HEK293 (cell line): ENCODE data around the gene MPPED2.

ENCODE experiments used
- CTCF ChIA-PET: fragments of 350-600 bp; formaldehyde crosslinking; extraction: SDS; loops from one replicate; lab custom pipeline; 2021; ENCODE audit warnings: antibody characterized with exemption; lab: Yijun Ruan, JAX
- POLR2A ChIA-PET: fragments of 300-600 bp; formaldehyde crosslinking; extraction: SDS; loops from one replicate; lab custom pipeline; 2020; ENCODE audit warnings: antibody characterized with exemption, inconsistent platforms; lab: Yijun Ruan, JAX
- H3K27ac ChIP-seq: fragments of 200-500 bp; sonication (Bioruptor generic); 2 replicates; pipeline ENCODE4 v1.5.1; 2014; ENCODE audit warnings: low read depth, low read length, control low read depth, inconsistent platforms; ENCODE audit errors: extremely low read depth
- H3K36me3 ChIP-seq, 2 experiments: fragments of 200-500 bp in 1 of 2; sonication (Bioruptor generic) in 1 of 2; 1 replicate in 1 of 2; 2 replicates in 1 of 2; pipeline ENCODE4 v1.5.1; 2014 to 2017; ENCODE audit warnings: inconsistent platforms in 2 of 2, low read length in 2 of 2; ENCODE audit not compliant: control insufficient read depth in 2 of 2, insufficient read depth in 1 of 2
- H3K4me1 ChIP-seq: fragments of 200-500 bp; sonication (Bioruptor generic); 2 replicates; pipeline ENCODE4 v1.5.1; 2014; ENCODE audit warnings: mild to moderate bottlenecking, low read length, inconsistent platforms; ENCODE audit not compliant: control insufficient read depth, insufficient read depth
- H3K4me3 ChIP-seq: 2 replicates; pipeline ENCODE4 v1.5.1; 2011; ENCODE audit warnings: low read depth, mild to moderate bottlenecking, control low read depth, low read length, moderate library complexity
- H3K9me3 ChIP-seq: fragments of 200-500 bp; sonication (Bioruptor generic); 2 replicates; pipeline ENCODE4 v1.5.1; 2014; ENCODE audit warnings: low read depth, low read length, inconsistent platforms; ENCODE audit not compliant: control insufficient read depth, insufficient read depth
- KLF8 ChIP-seq: fragments of 450-650 bp; formaldehyde crosslinking; IDR thresholded peaks from 2 replicates; pipeline ENCODE4 v1.5.1; 2016; ENCODE audit warnings: missing biosample characterization, missing genetic modification characterization
- MYNN ChIP-seq: fragments of 450-650 bp; formaldehyde crosslinking; IDR thresholded peaks from 2 replicates; pipeline ENCODE4 v1.5.1; 2016; ENCODE audit warnings: missing biosample characterization, missing genetic modification characterization, borderline replicate concordance
- SCRT1 ChIP-seq: fragments of 450-650 bp; formaldehyde crosslinking; IDR thresholded peaks from 2 replicates; pipeline ENCODE4 v1.5.1; 2016; ENCODE audit warnings: missing biosample characterization, missing genetic modification characterization, borderline replicate concordance
- SETDB1 ChIP-seq: IDR thresholded peaks from one replicate; pipeline ENCODE4 v1.6.1; 2017; ENCODE audit warnings: mild to moderate bottlenecking, low read length, moderate library complexity, mixed read lengths; ENCODE audit not compliant: insufficient read length
- YY2 ChIP-seq: fragments of 450-650 bp; formaldehyde crosslinking; IDR thresholded peaks from 2 replicates; pipeline ENCODE4 v1.5.1; 2016; ENCODE audit warnings: missing biosample characterization, missing genetic modification characterization
- ZFHX2 ChIP-seq: fragments of 450-650 bp; formaldehyde crosslinking; conservative IDR thresholded peaks from 2 replicates; pipeline ENCODE4 v1.5.1; 2016; ENCODE audit warnings: missing biosample characterization, missing genetic modification characterization
- ZNF114 ChIP-seq: fragments of 450-650 bp; formaldehyde crosslinking; IDR thresholded peaks from 2 replicates; pipeline ENCODE4 v1.5.0; 2017; ENCODE audit warnings: missing biosample characterization, missing genetic modification characterization
- ZNF132 ChIP-seq: fragments of 450-650 bp; formaldehyde crosslinking; IDR thresholded peaks from 2 replicates; pipeline ENCODE4 v1.5.1; 2017; ENCODE audit warnings: missing biosample characterization, missing genetic modification characterization, borderline replicate concordance
- ZNF138 ChIP-seq: fragments of 450-650 bp; formaldehyde crosslinking; IDR thresholded peaks from 2 replicates; pipeline ENCODE4 v1.5.1; 2016; ENCODE audit warnings: missing biosample characterization, missing genetic modification characterization, borderline replicate concordance
- ZNF140 ChIP-seq: fragments of 450-650 bp; formaldehyde crosslinking; IDR thresholded peaks from 2 replicates; pipeline ENCODE4 v1.5.1; 2016; ENCODE audit warnings: missing biosample characterization, missing genetic modification characterization
- ZNF146 ChIP-seq: fragments of 450-650 bp; formaldehyde crosslinking; IDR thresholded peaks from 2 replicates; pipeline ENCODE4 v1.5.1; 2016; ENCODE audit warnings: missing biosample characterization, missing genetic modification characterization
- ZNF155 ChIP-seq: fragments of 450-650 bp; formaldehyde crosslinking; IDR thresholded peaks from 2 replicates; pipeline ENCODE4 v1.5.1; 2016; ENCODE audit warnings: missing biosample characterization, missing genetic modification characterization
- ZNF239 ChIP-seq: fragments of 450-650 bp; formaldehyde crosslinking; IDR thresholded peaks from 2 replicates; pipeline ENCODE4 v1.5.1; 2016; ENCODE audit warnings: missing biosample characterization, missing genetic modification characterization
- ZNF24 ChIP-seq: fragments of 450-650 bp; formaldehyde crosslinking; IDR thresholded peaks from 2 replicates; pipeline ENCODE4 v1.5.1; 2016; ENCODE audit warnings: missing biosample characterization, missing genetic modification characterization
- ZNF302 ChIP-seq: fragments of 450-650 bp; formaldehyde crosslinking; IDR thresholded peaks from 2 replicates; pipeline ENCODE4 v1.5.1; 2016; ENCODE audit warnings: missing biosample characterization, missing genetic modification characterization, low read depth
- ZNF311 ChIP-seq: fragments of 450-650 bp; formaldehyde crosslinking; IDR thresholded peaks from 2 replicates; pipeline ENCODE4 v1.5.1; 2017; ENCODE audit warnings: missing biosample characterization, missing genetic modification characterization, borderline replicate concordance
- ZNF324 ChIP-seq: fragments of 450-650 bp; formaldehyde crosslinking; IDR thresholded peaks from 2 replicates; pipeline ENCODE4 v1.5.1; 2016; ENCODE audit warnings: missing biosample characterization, missing genetic modification characterization
- ZNF426 ChIP-seq: fragments of 450-650 bp; formaldehyde crosslinking; IDR thresholded peaks from 2 replicates; pipeline ENCODE4 v1.5.1; 2017; ENCODE audit warnings: missing biosample characterization, missing genetic modification characterization, mild to moderate bottlenecking, inconsistent platforms, moderate library complexity
- ZNF561 ChIP-seq: fragments of 450-650 bp; IDR thresholded peaks from 2 replicates; pipeline ENCODE4 v1.5.1; 2018; ENCODE audit warnings: missing biosample characterization, missing genetic modification characterization, borderline replicate concordance
- ZNF600 ChIP-seq: fragments of 450-650 bp; formaldehyde crosslinking; IDR thresholded peaks from 2 replicates; pipeline ENCODE4 v1.5.1; 2016; ENCODE audit warnings: missing biosample characterization, missing genetic modification characterization
- ZNF658 ChIP-seq: fragments of 450-650 bp; formaldehyde crosslinking; IDR thresholded peaks from 2 replicates; pipeline ENCODE4; 2016; ENCODE audit warnings: missing biosample characterization, missing genetic modification characterization
- ZNF76 ChIP-seq: fragments of 450-650 bp; formaldehyde crosslinking; IDR thresholded peaks from 2 replicates; pipeline ENCODE4; 2016; ENCODE audit warnings: low read depth, missing biosample characterization, missing genetic modification characterization, borderline replicate concordance
- ZNF776 ChIP-seq: fragments of 450-650 bp; formaldehyde crosslinking; IDR thresholded peaks from 2 replicates; pipeline ENCODE4 v1.5.0; 2017; ENCODE audit warnings: missing biosample characterization, missing genetic modification characterization, borderline replicate concordance
- ZNF785 ChIP-seq: fragments of 450-650 bp; formaldehyde crosslinking; IDR thresholded peaks from 2 replicates; pipeline ENCODE4 v1.5.1; 2016; ENCODE audit warnings: missing biosample characterization, missing genetic modification characterization
- ZNF837 ChIP-seq: fragments of 450-650 bp; formaldehyde crosslinking; IDR thresholded peaks from 2 replicates; pipeline ENCODE4 v1.5.1; 2016; ENCODE audit warnings: missing biosample characterization, missing genetic modification characterization
- ZXDB ChIP-seq: fragments of 450-650 bp; formaldehyde crosslinking; IDR thresholded peaks from 2 replicates; pipeline ENCODE4 v1.5.1; 2016; ENCODE audit warnings: missing biosample characterization, missing genetic modification characterization
- TF ChIP-seq, protein P1 (sequence below): fragments of 450-650 bp; formaldehyde crosslinking; IDR thresholded peaks from 2 replicates; pipeline ENCODE4 v1.5.1; 2016; ENCODE audit warnings: missing biosample characterization, missing genetic modification characterization
- TF ChIP-seq, protein P2 (sequence below): fragments of 450-650 bp; formaldehyde crosslinking; IDR thresholded peaks from 2 replicates; pipeline ENCODE4 v1.5.1; 2017; ENCODE audit warnings: missing biosample characterization, missing genetic modification characterization
- TF ChIP-seq, protein P3 (sequence below): fragments of 450-650 bp; formaldehyde crosslinking; IDR thresholded peaks from 2 replicates; pipeline ENCODE4 v1.5.1; 2016; ENCODE audit warnings: missing biosample characterization, missing genetic modification characterization
- TF ChIP-seq, protein P4 (sequence below): fragments of 450-650 bp; formaldehyde crosslinking; IDR thresholded peaks from 2 replicates; pipeline ENCODE4 v1.5.1; 2016; ENCODE audit warnings: missing biosample characterization, missing genetic modification characterization

Gene MPPED2

DNA sequence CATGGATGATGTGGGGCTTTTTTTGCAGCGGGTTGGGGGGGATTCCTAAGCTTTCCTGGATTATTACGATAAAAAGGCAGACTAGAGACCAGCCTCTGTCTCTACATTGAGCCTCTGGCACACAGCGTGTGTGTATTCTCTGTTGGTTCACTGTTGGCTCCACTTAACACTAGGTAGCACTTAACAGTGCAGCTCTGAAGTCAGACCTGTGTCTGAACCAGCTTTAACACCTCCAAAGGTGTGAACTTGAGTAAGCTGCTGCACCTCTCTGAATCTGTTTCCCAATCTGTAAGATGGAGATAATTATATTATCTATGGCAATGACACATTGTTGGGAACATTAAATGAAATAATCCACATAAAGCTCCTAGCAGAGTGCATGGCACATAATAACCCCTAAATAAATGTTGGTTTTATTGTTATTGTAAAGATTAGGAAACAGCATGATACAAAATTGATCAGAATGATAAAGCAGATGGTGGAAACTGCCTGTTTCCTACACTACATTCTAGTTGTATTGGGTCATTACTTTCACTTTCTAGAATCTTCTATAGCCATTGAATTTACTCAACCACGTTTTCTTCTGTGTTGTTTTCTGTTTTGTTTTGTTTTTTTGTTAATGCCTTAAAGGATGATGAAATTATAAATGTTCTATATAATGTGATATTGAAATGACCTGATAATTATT lies 154.9 kb downstream of the MPPED2 start (continued):
- no peak for TF ChIP-seq ZNF600 (tag by site-specific recombination)
- TF ChIP-seq, protein P1, sequence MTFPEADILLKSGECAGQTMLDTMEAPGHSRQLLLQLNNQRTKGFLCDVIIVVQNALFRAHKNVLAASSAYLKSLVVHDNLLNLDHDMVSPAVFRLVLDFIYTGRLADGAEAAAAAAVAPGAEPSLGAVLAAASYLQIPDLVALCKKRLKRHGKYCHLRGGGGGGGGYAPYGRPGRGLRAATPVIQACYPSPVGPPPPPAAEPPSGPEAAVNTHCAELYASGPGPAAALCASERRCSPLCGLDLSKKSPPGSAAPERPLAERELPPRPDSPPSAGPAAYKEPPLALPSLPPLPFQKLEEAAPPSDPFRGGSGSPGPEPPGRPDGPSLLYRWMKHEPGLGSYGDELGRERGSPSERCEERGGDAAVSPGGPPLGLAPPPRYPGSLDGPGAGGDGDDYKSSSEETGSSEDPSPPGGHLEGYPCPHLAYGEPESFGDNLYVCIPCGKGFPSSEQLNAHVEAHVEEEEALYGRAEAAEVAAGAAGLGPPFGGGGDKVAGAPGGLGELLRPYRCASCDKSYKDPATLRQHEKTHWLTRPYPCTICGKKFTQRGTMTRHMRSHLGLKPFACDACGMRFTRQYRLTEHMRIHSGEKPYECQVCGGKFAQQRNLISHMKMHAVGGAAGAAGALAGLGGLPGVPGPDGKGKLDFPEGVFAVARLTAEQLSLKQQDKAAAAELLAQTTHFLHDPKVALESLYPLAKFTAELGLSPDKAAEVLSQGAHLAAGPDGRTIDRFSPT (tag by site-specific recombination): no peak
- TF ChIP-seq KLF8 (tag by site-specific recombination): no peak
- no peak for TF ChIP-seq ZNF658
- TF ChIP-seq, all 188 proteins: peak for 0

DNA sequence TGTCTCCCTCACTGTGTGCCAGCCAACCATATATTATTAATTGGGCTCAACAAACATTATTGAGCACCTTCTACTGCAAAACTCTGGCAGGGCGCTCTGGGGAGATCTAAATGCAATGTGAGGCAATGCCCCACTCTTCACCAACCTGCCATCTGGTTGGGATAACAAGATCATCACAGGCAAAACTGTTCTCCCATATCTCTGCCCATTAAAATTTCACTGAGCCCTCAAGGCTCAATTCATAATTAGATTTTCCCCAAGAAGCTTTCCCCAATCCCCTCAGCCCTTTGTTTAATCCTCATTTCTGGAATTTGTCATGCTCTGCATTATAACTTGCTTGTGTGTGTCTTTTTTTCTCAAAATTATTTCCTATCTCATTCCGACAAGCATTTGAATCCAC lies 156.6 kb downstream of the MPPED2 start:
- ChIA-PET CTCF (no interaction called here), POLR2A (no interaction called here)
- H3K27ac ChIP-seq: no peak overlapping the region
- no peak overlapping the region for H3K4me3 ChIP-seq
- no peaks in the 10 kb centered on the region for H3K36me3 ChIP-seq
- TF ChIP-seq SETDB1 (no peak), ZNF114 (tag by site-specific recombination) (no peak), ZNF155 (tag by site-specific recombination) (no peak), ZNF561 (tag by site-specific recombination) (no peak), ZNF138 (tag by site-specific recombination) (no peak), ZNF311 (tag by site-specific recombination) (no peak), ZNF426 (tag by site-specific recombination) (no peak), ZNF140 (tag by site-specific recombination) (no peak), ZNF24 (tag by site-specific recombination) (no peak), YY2 (tag by site-specific recombination) (no peak), SCRT1 (tag by site-specific recombination) (no peak), ZNF837 (tag by site-specific recombination) (no peak)
- no peaks in the 10 kb centered on the region for H3K4me1 ChIP-seq
- H3K9me3 ChIP-seq: no peaks in the 10 kb centered on the region

DNA sequence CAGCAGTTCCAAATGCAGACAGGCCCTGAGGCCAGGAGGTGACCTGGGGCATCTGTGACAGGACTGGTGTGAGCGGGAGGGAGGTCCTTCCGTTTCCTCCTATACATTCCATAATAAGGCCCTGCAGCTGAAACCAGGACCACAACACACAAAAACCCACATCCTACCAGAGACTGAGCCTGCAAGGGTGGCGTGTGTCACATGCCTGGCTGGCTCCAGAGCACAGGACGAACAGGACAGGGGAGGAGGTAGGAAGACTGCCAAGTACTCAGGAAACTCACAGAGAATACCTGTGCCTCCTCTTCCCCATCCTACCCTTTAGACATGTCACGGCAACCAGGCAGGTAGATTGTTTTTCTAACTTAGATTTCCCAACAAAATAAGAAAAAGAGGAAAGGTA lies 159.4 kb downstream of the MPPED2 start:
- no peak overlapping the region for H3K27ac ChIP-seq
- no peaks in the 10 kb centered on the region for H3K36me3 ChIP-seq
- no peaks in the 10 kb centered on the region for H3K9me3 ChIP-seq
- POLR2A ChIA-PET: no interaction called here
- no peaks in the 10 kb centered on the region for H3K4me1 ChIP-seq
- H3K4me3 ChIP-seq: no peak overlapping the region
- CTCF ChIA-PET: no interaction called here
- TF ChIP-seq, protein P2, sequence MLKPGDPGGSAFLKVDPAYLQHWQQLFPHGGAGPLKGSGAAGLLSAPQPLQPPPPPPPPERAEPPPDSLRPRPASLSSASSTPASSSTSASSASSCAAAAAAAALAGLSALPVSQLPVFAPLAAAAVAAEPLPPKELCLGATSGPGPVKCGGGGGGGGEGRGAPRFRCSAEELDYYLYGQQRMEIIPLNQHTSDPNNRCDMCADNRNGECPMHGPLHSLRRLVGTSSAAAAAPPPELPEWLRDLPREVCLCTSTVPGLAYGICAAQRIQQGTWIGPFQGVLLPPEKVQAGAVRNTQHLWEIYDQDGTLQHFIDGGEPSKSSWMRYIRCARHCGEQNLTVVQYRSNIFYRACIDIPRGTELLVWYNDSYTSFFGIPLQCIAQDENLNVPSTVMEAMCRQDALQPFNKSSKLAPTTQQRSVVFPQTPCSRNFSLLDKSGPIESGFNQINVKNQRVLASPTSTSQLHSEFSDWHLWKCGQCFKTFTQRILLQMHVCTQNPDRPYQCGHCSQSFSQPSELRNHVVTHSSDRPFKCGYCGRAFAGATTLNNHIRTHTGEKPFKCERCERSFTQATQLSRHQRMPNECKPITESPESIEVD: no peak
- TF ChIP-seq MYNN (tag by site-specific recombination) (no peak), ZNF785 (no peak), ZFHX2 (tag by site-specific recombination) (no peak), ZNF324 (tag by site-specific recombination) (no peak), ZNF776 (no peak), ZNF146 (tag by site-specific recombination) (no peak), ZNF302 (no peak), ZNF239 (tag by site-specific recombination) (no peak), ZNF132 (tag by site-specific recombination) (no peak), ZNF76 (tag by site-specific recombination) (no peak), ZXDB (no peak)
- TF ChIP-seq, protein P3, sequence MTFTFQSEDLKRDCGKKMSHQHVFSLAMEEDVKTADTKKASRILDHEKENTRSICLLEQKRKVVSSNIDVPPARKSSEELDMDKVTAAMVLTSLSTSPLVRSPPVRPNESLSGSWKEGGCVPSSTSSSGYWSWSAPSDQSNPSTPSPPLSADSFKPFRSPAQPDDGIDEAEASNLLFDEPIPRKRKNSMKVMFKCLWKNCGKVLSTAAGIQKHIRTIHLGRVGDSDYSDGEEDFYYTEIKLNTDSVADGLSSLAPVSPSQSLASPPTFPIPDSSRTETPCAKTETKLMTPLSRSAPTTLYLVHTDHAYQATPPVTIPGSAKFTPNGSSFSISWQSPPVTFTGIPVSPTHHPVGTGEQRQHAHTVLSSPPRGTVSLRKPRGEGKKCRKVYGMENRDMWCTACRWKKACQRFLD (tag by site-specific recombination): no peak
- TF ChIP-seq, protein P4, sequence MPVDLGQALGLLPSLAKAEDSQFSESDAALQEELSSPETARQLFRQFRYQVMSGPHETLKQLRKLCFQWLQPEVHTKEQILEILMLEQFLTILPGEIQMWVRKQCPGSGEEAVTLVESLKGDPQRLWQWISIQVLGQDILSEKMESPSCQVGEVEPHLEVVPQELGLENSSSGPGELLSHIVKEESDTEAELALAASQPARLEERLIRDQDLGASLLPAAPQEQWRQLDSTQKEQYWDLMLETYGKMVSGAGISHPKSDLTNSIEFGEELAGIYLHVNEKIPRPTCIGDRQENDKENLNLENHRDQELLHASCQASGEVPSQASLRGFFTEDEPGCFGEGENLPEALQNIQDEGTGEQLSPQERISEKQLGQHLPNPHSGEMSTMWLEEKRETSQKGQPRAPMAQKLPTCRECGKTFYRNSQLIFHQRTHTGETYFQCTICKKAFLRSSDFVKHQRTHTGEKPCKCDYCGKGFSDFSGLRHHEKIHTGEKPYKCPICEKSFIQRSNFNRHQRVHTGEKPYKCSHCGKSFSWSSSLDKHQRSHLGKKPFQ (tag by site-specific recombination): no peak
